Fibroblast of skin of abdomen (primary cell): ENCODE results near the gene HSD17B14.

ENCODE experiments used
- DNase-seq: peaks from one replicate; pipeline ENCODE4 v3.0.0-alpha.2; 2013

The HSD17B14 gene

GRCh38 chr19:48826606-48827020 lies 9.7 kb downstream of the HSD17B14 start:
- no peak for DNase-seq

- DNase-seq: no peak
These were observed 13.8 kb downstream of the HSD17B14 start for GRCh38 chr19:48822514-48822913.

GRCh38 chr19:48821633-48822032 lies 14.7 kb downstream of the HSD17B14 start:
- no peak for DNase-seq

GRCh38 chr19:48819366-48819816 lies 16.9 kb downstream of the HSD17B14 start:
- DNase-seq: peak; percentile 36

- DNase-seq: no peak
These were observed 18.0 kb downstream of the HSD17B14 start for GRCh38 chr19:48818234-48818820.

- no peak for DNase-seq
These were observed 18.6 kb downstream of the HSD17B14 start for GRCh38 chr19:48817585-48818124.

- no peak for DNase-seq
These were observed 20.3 kb downstream of the HSD17B14 start for GRCh38 chr19:48815870-48816501.

- no peak for DNase-seq
These were observed 21.4 kb downstream of the HSD17B14 start for GRCh38 chr19:48814895-48815294.

- no peak for DNase-seq
These were observed 23.0 kb downstream of the HSD17B14 start for GRCh38 chr19:48813123-48813913.

GRCh38 chr19:48812094-48812929 lies 24.0 kb downstream of the HSD17B14 start:
- DNase-seq: peak; percentile 65

- DNase-seq: no peak
These were observed 26.1 kb downstream of the HSD17B14 start for GRCh38 chr19:48810151-48810550.

GRCh38 chr19:48807590-48808308 lies 28.5 kb downstream of the HSD17B14 start:
- no peak for DNase-seq

- peak; percentile 51 for DNase-seq
These were observed 29.3 kb downstream of the HSD17B14 start for GRCh38 chr19:48806818-48807589.

- no peak for DNase-seq
These were observed 29.8 kb downstream of the HSD17B14 start for GRCh38 chr19:48806518-48806817.

- DNase-seq: no peak
These were observed 30.8 kb downstream of the HSD17B14 start for GRCh38 chr19:48805452-48805851.

GRCh38 chr19:48804496-48804895 lies 31.8 kb downstream of the HSD17B14 start:
- DNase-seq: no peak

GRCh38 chr19:48802623-48803022 lies 33.7 kb downstream of the HSD17B14 start:
- DNase-seq: no peak

- no peak for DNase-seq
These were observed 36.7 kb downstream of the HSD17B14 start for GRCh38 chr19:48799358-48800300.

- peak; percentile 17 for DNase-seq
These were observed 37.4 kb downstream of the HSD17B14 start for GRCh38 chr19:48798937-48799336.

GRCh38 chr19:48797103-48797502 lies 39.2 kb downstream of the HSD17B14 start:
- no peak for DNase-seq
